ENCODE results near the gene OGG1. TPM values are rescaled to one million over a fixed set of nuclear protein-coding genes. Genes with fewer than 3 reads are reported as not detected.

Gene OGG1
- total and polyA plus RNA-seq, 9 of the 15 experiments (the other 6 are each of a cell fraction or from before 2014, with no cell fraction given): 6.6 to 33.0 (median 24.4) TPM

DNA sequence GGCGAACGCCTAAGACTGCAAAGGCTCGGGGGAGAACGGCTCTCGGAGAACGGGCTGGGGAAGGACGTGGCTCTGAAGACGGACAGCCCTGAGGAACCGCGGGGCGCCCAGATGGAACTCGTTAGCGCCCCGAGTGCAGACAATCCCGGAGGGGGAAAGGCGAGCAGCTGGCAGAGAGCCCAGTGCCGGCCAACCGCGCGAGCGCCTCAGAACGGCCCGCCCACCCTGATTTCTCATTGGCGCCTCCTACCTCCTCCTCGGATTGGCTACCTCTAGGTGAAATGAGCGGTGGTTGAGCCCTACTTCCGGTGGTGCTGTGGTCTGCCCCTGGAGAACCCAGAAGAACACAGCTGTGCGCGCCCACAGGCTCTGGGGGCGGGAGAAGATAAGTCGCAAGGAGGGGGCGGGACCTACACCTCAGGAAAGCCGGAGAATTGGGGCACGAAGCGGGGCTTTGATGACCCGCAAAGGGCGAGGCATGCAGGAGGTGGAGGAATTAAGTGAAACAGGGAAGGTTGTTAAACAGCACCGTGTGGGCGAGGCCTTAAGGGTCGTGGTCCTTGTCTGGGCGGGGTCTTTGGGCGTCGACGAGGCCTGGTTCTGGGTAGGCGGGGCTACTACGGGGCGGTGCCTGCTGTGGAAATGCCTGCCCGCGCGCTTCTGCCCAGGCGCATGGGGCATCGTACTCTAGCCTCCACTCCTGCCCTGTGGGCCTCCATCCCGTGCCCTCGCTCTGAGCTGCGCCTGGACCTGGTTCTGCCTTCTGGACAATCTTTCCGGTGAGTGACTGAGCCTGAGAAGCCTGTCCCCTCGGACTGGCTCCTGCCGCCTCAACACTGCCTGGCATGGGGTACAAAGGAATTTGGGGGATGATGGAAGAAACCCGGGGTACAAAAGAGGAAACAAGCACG lies at the start of gene OGG1 (continued):
- 0 out of 2 replicates have a peak, but pooled peaks have one; percentile 50 for TF ChIP-seq THAP12 (CRISPR knock-in tag; IDR thresholded peaks at IDR 0.05)
- peak in 1 of 2 experiments; percentile 67; a peak in 1 of 3 replicates for TF ChIP-seq CBX3 (IDR thresholded peaks at IDR 0.05; ENCODE audit: borderline replicate concordance in 1 of 2, low read length in 2 of 2)
- peak; percentile 83 to 86 for TF ChIP-seq NRF1 (conservative IDR thresholded peaks at IDR 0.05 in 1 of 2, IDR thresholded peaks at IDR 0.05 in 1 of 2)
- no peak for TF ChIP-seq CHD4 (IDR thresholded peaks at IDR 0.05; ENCODE audit: insufficient read depth, insufficient replicate concordance, low read depth, low read length, poor library complexity, severe bottlenecking)
- no peak for TF ChIP-seq U2AF1 (optimal IDR thresholded peaks at IDR 0.05; ENCODE audit: low read depth, low read length)
- TF ChIP-seq GATAD2A (IDR thresholded peaks at IDR 0.05): peak; percentile 81
- peak in 1 of 2 experiments; percentile 8; a peak in 1 of 4 replicates for TF ChIP-seq RAD21 (CRISPR knock-in tag; conservative IDR thresholded peaks at IDR 0.05 in 1 of 2, IDR thresholded peaks at IDR 0.05 in 1 of 2)
- TF ChIP-seq, protein P1, sequence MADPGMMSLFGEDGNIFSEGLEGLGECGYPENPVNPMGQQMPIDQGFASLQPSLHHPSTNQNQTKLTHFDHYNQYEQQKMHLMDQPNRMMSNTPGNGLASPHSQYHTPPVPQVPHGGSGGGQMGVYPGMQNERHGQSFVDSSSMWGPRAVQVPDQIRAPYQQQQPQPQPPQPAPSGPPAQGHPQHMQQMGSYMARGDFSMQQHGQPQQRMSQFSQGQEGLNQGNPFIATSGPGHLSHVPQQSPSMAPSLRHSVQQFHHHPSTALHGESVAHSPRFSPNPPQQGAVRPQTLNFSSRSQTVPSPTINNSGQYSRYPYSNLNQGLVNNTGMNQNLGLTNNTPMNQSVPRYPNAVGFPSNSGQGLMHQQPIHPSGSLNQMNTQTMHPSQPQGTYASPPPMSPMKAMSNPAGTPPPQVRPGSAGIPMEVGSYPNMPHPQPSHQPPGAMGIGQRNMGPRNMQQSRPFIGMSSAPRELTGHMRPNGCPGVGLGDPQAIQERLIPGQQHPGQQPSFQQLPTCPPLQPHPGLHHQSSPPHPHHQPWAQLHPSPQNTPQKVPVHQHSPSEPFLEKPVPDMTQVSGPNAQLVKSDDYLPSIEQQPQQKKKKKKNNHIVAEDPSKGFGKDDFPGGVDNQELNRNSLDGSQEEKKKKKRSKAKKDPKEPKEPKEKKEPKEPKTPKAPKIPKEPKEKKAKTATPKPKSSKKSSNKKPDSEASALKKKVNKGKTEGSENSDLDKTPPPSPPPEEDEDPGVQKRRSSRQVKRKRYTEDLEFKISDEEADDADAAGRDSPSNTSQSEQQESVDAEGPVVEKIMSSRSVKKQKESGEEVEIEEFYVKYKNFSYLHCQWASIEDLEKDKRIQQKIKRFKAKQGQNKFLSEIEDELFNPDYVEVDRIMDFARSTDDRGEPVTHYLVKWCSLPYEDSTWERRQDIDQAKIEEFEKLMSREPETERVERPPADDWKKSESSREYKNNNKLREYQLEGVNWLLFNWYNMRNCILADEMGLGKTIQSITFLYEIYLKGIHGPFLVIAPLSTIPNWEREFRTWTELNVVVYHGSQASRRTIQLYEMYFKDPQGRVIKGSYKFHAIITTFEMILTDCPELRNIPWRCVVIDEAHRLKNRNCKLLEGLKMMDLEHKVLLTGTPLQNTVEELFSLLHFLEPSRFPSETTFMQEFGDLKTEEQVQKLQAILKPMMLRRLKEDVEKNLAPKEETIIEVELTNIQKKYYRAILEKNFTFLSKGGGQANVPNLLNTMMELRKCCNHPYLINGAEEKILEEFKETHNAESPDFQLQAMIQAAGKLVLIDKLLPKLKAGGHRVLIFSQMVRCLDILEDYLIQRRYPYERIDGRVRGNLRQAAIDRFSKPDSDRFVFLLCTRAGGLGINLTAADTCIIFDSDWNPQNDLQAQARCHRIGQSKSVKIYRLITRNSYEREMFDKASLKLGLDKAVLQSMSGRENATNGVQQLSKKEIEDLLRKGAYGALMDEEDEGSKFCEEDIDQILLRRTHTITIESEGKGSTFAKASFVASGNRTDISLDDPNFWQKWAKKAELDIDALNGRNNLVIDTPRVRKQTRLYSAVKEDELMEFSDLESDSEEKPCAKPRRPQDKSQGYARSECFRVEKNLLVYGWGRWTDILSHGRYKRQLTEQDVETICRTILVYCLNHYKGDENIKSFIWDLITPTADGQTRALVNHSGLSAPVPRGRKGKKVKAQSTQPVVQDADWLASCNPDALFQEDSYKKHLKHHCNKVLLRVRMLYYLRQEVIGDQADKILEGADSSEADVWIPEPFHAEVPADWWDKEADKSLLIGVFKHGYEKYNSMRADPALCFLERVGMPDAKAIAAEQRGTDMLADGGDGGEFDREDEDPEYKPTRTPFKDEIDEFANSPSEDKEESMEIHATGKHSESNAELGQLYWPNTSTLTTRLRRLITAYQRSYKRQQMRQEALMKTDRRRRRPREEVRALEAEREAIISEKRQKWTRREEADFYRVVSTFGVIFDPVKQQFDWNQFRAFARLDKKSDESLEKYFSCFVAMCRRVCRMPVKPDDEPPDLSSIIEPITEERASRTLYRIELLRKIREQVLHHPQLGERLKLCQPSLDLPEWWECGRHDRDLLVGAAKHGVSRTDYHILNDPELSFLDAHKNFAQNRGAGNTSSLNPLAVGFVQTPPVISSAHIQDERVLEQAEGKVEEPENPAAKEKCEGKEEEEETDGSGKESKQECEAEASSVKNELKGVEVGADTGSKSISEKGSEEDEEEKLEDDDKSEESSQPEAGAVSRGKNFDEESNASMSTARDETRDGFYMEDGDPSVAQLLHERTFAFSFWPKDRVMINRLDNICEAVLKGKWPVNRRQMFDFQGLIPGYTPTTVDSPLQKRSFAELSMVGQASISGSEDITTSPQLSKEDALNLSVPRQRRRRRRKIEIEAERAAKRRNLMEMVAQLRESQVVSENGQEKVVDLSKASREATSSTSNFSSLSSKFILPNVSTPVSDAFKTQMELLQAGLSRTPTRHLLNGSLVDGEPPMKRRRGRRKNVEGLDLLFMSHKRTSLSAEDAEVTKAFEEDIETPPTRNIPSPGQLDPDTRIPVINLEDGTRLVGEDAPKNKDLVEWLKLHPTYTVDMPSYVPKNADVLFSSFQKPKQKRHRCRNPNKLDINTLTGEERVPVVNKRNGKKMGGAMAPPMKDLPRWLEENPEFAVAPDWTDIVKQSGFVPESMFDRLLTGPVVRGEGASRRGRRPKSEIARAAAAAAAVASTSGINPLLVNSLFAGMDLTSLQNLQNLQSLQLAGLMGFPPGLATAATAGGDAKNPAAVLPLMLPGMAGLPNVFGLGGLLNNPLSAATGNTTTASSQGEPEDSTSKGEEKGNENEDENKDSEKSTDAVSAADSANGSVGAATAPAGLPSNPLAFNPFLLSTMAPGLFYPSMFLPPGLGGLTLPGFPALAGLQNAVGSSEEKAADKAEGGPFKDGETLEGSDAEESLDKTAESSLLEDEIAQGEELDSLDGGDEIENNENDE (IDR thresholded peaks at IDR 0.05; ENCODE audit: low read depth, low read length): no peak
- peak; percentile 51 for TF ChIP-seq CBFA2T3 (IDR thresholded peaks at IDR 0.05)
